HG02678 (cell line): ENCODE data around the gene PRKG1.
"Not testable (repeated sequence)": the region's sequence is repeated elsewhere in the genome, so short reads cannot be mapped to it uniquely, and the experiment has no call there.

ENCODE experiments used
- ATAC-seq: cut with Tn5 transposase; IDR thresholded peaks from one replicate; pipeline ENCODE4 v1.9.1; 2021; ENCODE audit warnings: mild to moderate bottlenecking, moderate library complexity; ENCODE audit not compliant: unreplicated experiment

The PRKG1 gene

GRCh38 chr10:51168086-51168815 lies 94.0 kb downstream of the PRKG1 start:
- ATAC-seq: no peak

- ATAC-seq: no peak
Measured at GRCh38 chr10:51169111-51169510, 94.8 kb downstream of the PRKG1 start.

GRCh38 chr10:51170518-51171245 lies 96.4 kb downstream of the PRKG1 start:
- ATAC-seq: no peak

- no peak for ATAC-seq
Measured at GRCh38 chr10:51171946-51172345, 97.7 kb downstream of the PRKG1 start.

GRCh38 chr10:51176976-51177695 lies 102.8 kb downstream of the PRKG1 start:
- no peak for ATAC-seq

GRCh38 chr10:51178634-51179033 lies 104.3 kb downstream of the PRKG1 start:
- no peak for ATAC-seq

- no peak for ATAC-seq
Measured at GRCh38 chr10:51180141-51180540, 105.9 kb downstream of the PRKG1 start.

- ATAC-seq: no peak
Measured at GRCh38 chr10:51183783-51184182, 109.5 kb downstream of the PRKG1 start.

GRCh38 chr10:51186361-51186760 lies 112.1 kb downstream of the PRKG1 start:
- no peak for ATAC-seq

- no peak for ATAC-seq
Measured at GRCh38 chr10:51188008-51188407, 113.7 kb downstream of the PRKG1 start.

- ATAC-seq: no peak
Measured at GRCh38 chr10:51188866-51189265, 114.6 kb downstream of the PRKG1 start.

- ATAC-seq: no peak
Measured at GRCh38 chr10:51196508-51197175, 122.4 kb downstream of the PRKG1 start.

- no peak for ATAC-seq
Measured at GRCh38 chr10:51198170-51198569, 123.9 kb downstream of the PRKG1 start.

- ATAC-seq: no peak
Measured at GRCh38 chr10:51201947-51202346, 127.7 kb downstream of the PRKG1 start.

- ATAC-seq: no peak
Measured at GRCh38 chr10:51203359-51203758, 129.1 kb downstream of the PRKG1 start.

GRCh38 chr10:51204066-51204465 lies 129.8 kb downstream of the PRKG1 start:
- no peak for ATAC-seq

GRCh38 chr10:51204701-51205100 lies 130.4 kb downstream of the PRKG1 start:
- ATAC-seq: no peak

- no peak for ATAC-seq
Measured at GRCh38 chr10:51206500-51206899, 132.2 kb downstream of the PRKG1 start.

- not testable (repeated sequence) for ATAC-seq
Measured at GRCh38 chr10:51212937-51213336, 138.7 kb downstream of the PRKG1 start.

GRCh38 chr10:51214207-51215196 lies 140.2 kb downstream of the PRKG1 start:
- no peak for ATAC-seq
